HUES6 (cell line): ENCODE data around the gene FAM20B.

Source experiments
- H3K27ac ChIP-seq: 2 replicates; pipeline ENCODE4 v1.7.0; 2013; ENCODE audit warnings: low read depth, mild to moderate bottlenecking, low read length, inconsistent platforms
- H3K27me3 ChIP-seq: 2 replicates; pipeline ENCODE4 v1.6.1; 2013; ENCODE audit warnings: low read length; ENCODE audit not compliant: control insufficient read depth, insufficient read depth
- H3K36me3 ChIP-seq: 2 replicates; pipeline ENCODE4 v1.6.1; 2013; ENCODE audit warnings: low read length; ENCODE audit not compliant: control insufficient read depth, insufficient read depth
- H3K4me1 ChIP-seq: 2 replicates; pipeline ENCODE4 v1.6.1; 2013; ENCODE audit warnings: low read length; ENCODE audit not compliant: control insufficient read depth, insufficient read depth
- H3K4me3 ChIP-seq: 2 replicates; pipeline ENCODE4 v1.5.1; 2013; ENCODE audit warnings: low read depth, low read length
- H3K9ac ChIP-seq: one replicate; pipeline ENCODE4 v1.6.1; 2013; ENCODE audit warnings: mild to moderate bottlenecking, low read length
- H3K9me3 ChIP-seq: 2 replicates; pipeline ENCODE4 v1.6.1; 2013; ENCODE audit warnings: low read depth, low read length; ENCODE audit not compliant: control insufficient read depth, insufficient read depth

Gene FAM20B

GRCh38 chr1:179121159-179121938 is 95.7 kb downstream of the FAM20B start:
- no peaks in the 10 kb centered on the region for H3K27me3 ChIP-seq
- H3K9ac ChIP-seq = no peak overlapping the region
- H3K27ac ChIP-seq = no peak overlapping the region
- H3K4me3 ChIP-seq = no peak overlapping the region
- no peaks in the 10 kb centered on the region for H3K9me3 ChIP-seq
- peaks cover 3% of the 10 kb centered on the region; the same call in 1 of the 2 replicates for H3K4me1 ChIP-seq
- H3K36me3 ChIP-seq = peaks cover 45% of the 10 kb centered on the region

- no peak overlapping the region for H3K4me3 ChIP-seq
- H3K9me3 ChIP-seq = no peaks in the 10 kb centered on the region
- H3K36me3 ChIP-seq = peaks cover 25% of the 10 kb centered on the region
- H3K4me1 ChIP-seq = no peaks in the 10 kb centered on the region
- H3K27me3 ChIP-seq = no peaks in the 10 kb centered on the region
- H3K27ac ChIP-seq = no peak overlapping the region
- H3K9ac ChIP-seq = no peak overlapping the region
Measured at GRCh38 chr1:179124873-179125272, 99.2 kb downstream of the FAM20B start.
